Measurements from ENCODE around the gene CD1B. TPM values are rescaled to one million over a fixed set of nuclear protein-coding genes. Genes with fewer than 3 reads are reported as not detected.
"Not testable (repeated sequence)": the region's sequence is repeated elsewhere in the genome, so short reads cannot be mapped to it uniquely, and the experiment has no call there.

Gene CD1B
- polyA plus RNA-seq, 1 of the 3 experiments (the other 2 are of a cell fraction): not detected

GRCh38 chr1:158353303-158354075, 22.2 kb upstream of the CD1B start, which contains the start of gene CD1E:
CD1E (plus strand) TSS chr1:158353894; CDS start chr1:158353989, 95 bp downstream.
- no peaks in the 10 kb centered on the region for H3F3A ChIP-seq (replicated peaks; ENCODE audit: insufficient read depth)
- CTCF ChIA-PET: no interaction called here

DNA sequence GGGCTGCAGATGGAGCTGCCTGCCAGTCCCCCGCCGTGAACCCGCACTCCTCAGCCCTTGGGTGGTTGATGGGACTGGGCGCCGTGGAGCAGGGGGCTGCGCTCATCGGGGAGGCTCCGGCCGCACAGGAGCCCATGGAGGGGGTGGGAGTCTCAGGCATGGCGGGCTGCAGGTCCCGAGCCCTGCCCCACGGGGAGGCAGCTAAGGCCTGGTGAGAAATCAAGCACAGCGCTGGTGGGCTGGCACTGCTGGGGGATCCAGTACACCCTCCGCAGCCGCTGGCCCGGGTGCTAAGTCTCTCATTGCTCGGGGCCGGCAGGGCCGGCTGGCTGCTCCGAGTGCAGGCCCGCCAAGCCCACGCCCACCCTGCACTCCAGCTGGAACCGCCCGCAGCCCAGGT, 17.6 kb upstream of the CD1B start:
- H3K4me2 ChIP-seq; CTCF ChIA-PET; H3K27me3 ChIP-seq (ENCODE audit: insufficient read depth); H3K9me2 ChIP-seq; H3K4me1 ChIP-seq (ENCODE audit: control insufficient read depth in 1 of 2, insufficient read depth in 2 of 2, low read depth in 1 of 2, low read length in 1 of 2); DNase-seq; H3F3A ChIP-seq (replicated peaks; ENCODE audit: insufficient read depth); H3K4me3 ChIP-seq (ENCODE audit: low read depth in 2 of 2, low read length in 1 of 2); H3K27ac ChIP-seq (ENCODE audit: low read depth in 2 of 2, low read length in 1 of 2); H4K20me1 ChIP-seq (ENCODE audit: insufficient read depth); H3K9me3 ChIP-seq; H3K9ac ChIP-seq; H3K36me3 ChIP-seq (replicated peaks in 1 of 2; ENCODE audit: control insufficient read depth in 1 of 2, insufficient read depth in 2 of 2, low read length in 1 of 2); H2AFZ ChIP-seq (ENCODE audit: low read depth); POLR2A ChIA-PET; H3K79me2 ChIP-seq (ENCODE audit: insufficient read depth): not testable (repeated sequence)
- WGBS (ENCODE audit: low lambda C conversion rate): no CpG with 5 or more reads among the region's 24 CpGs

More at GRCh38 chr1:158353303-158354075, 22.2 kb upstream of the CD1B start, which contains the start of gene CD1E:
- no peaks in the 10 kb centered on the region for H3K4me1 ChIP-seq (ENCODE audit: control insufficient read depth in 1 of 2, insufficient read depth in 2 of 2, low read depth in 1 of 2, low read length in 1 of 2)
- no peaks in the 10 kb centered on the region for H3K36me3 ChIP-seq (replicated peaks in 1 of 2; ENCODE audit: control insufficient read depth in 1 of 2, insufficient read depth in 2 of 2, low read length in 1 of 2)
- DNase-seq: no peak
- H2AFZ ChIP-seq (ENCODE audit: low read depth): no peak within 1 kb of the TSS
- no peaks in the 10 kb centered on the region for H3K79me2 ChIP-seq (ENCODE audit: insufficient read depth)
- TF ChIP-seq USF1 (IDR thresholded peaks at IDR 0.05; ENCODE audit: borderline replicate concordance, low read depth) (no peak), MXI1 (IDR thresholded peaks at IDR 0.05; ENCODE audit: low read depth, low read length) (no peak), FOXM1 (IDR thresholded peaks at IDR 0.05; ENCODE audit: low read depth) (no peak), TAF1 (IDR thresholded peaks at IDR 0.05; ENCODE audit: borderline replicate concordance, low read depth, low read length) (no peak), TEAD4 (IDR thresholded peaks at IDR 0.05; ENCODE audit: borderline replicate concordance, insufficient read depth) (no peak), POLR2AphosphoS5 (IDR thresholded peaks at IDR 0.05; ENCODE audit: low read depth, low read length) (no peak)
- H3K4me3 ChIP-seq (ENCODE audit: low read depth in 2 of 2, low read length in 1 of 2): no peak within 1 kb of the TSS
- no peaks in the 10 kb centered on the region for H4K20me1 ChIP-seq (ENCODE audit: insufficient read depth)
- no peak within 1 kb of the TSS for H3K4me2 ChIP-seq
- H3K9ac ChIP-seq: no peak within 1 kb of the TSS
- no peaks in the 10 kb centered on the region for H3K9me2 ChIP-seq
- H3K27ac ChIP-seq (ENCODE audit: low read depth in 2 of 2, low read length in 1 of 2): no peak within 1 kb of the TSS
- H3K27me3 ChIP-seq (ENCODE audit: insufficient read depth): peaks cover 8% of the 10 kb centered on the region; the same call in 1 of the 2 replicates
- 0% methylated on average over 6 of the region's 6 CpGs for WGBS (ENCODE audit: low lambda C conversion rate)
- no peaks in the 10 kb centered on the region for H3K9me3 ChIP-seq
- POLR2A ChIA-PET: no interaction called here

DNA sequence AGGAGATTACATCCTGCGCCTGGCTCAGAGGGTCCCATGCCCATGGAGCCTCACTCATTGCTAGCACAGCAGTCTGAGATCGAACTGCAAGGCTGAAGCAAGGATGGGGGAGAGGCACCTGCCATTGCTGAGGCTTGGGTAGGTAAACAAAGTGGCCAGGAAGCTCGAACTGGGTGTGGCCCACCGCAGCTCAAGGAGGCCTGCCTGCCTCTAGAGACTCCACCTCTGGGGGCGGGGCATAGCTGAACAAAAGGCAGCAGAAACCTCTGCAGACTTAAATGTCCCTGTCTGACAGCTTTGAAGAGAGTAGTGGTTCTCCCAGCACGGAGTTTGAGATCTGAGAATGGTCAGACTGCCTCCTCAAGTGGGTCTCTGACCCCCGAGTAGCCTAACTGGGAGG, 5.1 kb upstream of the CD1B start:
- POLR2A ChIA-PET; H3K9me2 ChIP-seq; H4K20me1 ChIP-seq (ENCODE audit: insufficient read depth); H3K4me3 ChIP-seq (ENCODE audit: low read depth in 2 of 2, low read length in 1 of 2); H3K27ac ChIP-seq (ENCODE audit: low read depth in 2 of 2, low read length in 1 of 2); H3F3A ChIP-seq (replicated peaks; ENCODE audit: insufficient read depth); H3K9me3 ChIP-seq; H3K4me2 ChIP-seq; H2AFZ ChIP-seq (ENCODE audit: low read depth); H3K27me3 ChIP-seq (ENCODE audit: insufficient read depth); H3K79me2 ChIP-seq (ENCODE audit: insufficient read depth); H3K4me1 ChIP-seq (ENCODE audit: control insufficient read depth in 1 of 2, insufficient read depth in 2 of 2, low read depth in 1 of 2, low read length in 1 of 2); H3K36me3 ChIP-seq (replicated peaks in 1 of 2; ENCODE audit: control insufficient read depth in 1 of 2, insufficient read depth in 2 of 2, low read length in 1 of 2); H3K9ac ChIP-seq; CTCF ChIA-PET; DNase-seq: not testable (repeated sequence)
- WGBS (ENCODE audit: low lambda C conversion rate): 0% methylated on average over 5 of the region's 7 CpGs
